Activated B cell treated with CpG ODN at 0.5 μM for 24 hours (primary cell): Measurements from ENCODE around the gene ARRDC3. TPM values are rescaled to one million over a fixed set of nuclear protein-coding genes. Genes with fewer than 3 reads are reported as not detected.
A peak's percentile ranks its signal among the peaks of the same experiment; 100 is the strongest.

Experiments used
- ATAC-seq: fragments of 200-7000 bp; cut with Tn5 transposase; one replicate; pipeline ENCODE4 v1.10.0; 2021; ENCODE audit warnings: low read depth, mild to moderate bottlenecking, moderate library complexity
- CTCF ChIA-PET: fragments of 350-600 bp; sonication (Branson Sonifier 250); formaldehyde crosslinking; loops from one replicate; lab custom pipeline; 2021; ENCODE audit warnings: antibody characterized with exemption; lab: Charles Lee
- POLR2A ChIA-PET: fragments of 350-600 bp; sonication (Branson Sonifier 250); formaldehyde crosslinking; loops from one replicate; lab custom pipeline; 2021; ENCODE audit warnings: antibody characterized with exemption; lab: Charles Lee
- DNase-seq: peaks from one replicate; pipeline ENCODE4 v3.0.0; 2022
- H3K27ac Mint-ChIP-seq: one replicate; pipeline ENCODE4 v1.8.0; 2020; ENCODE audit warnings: mixed read lengths
- H3K27me3 Mint-ChIP-seq: one replicate; pipeline ENCODE4 v1.8.0; 2021; ENCODE audit warnings: mixed read lengths
- H3K36me3 Mint-ChIP-seq: one replicate; pipeline ENCODE4 v1.8.0; 2021; ENCODE audit warnings: low read depth, mixed read lengths
- H3K4me1 Mint-ChIP-seq: one replicate; pipeline ENCODE4 v1.8.0; 2021; ENCODE audit warnings: mixed read lengths
- H3K4me3 Mint-ChIP-seq: one replicate; pipeline ENCODE4 v1.8.0; 2020; ENCODE audit warnings: mild to moderate bottlenecking, mixed read lengths
- H3K9me3 Mint-ChIP-seq: one replicate; pipeline ENCODE4 v1.8.0; 2020; ENCODE audit warnings: mixed read lengths
- CTCF ChIP-seq: fragments of 200-600 bp; IDR thresholded peaks from one replicate; pipeline ENCODE4 v1.8.0; 2022; ENCODE audit warnings: antibody characterized with exemption, mild to moderate bottlenecking
- intact Hi-C: fragments of 100-400 bp; cut with micrococcal nuclease; formaldehyde crosslinking; loops from one replicate; pipeline ENCODE4 v1.15.1; 2024
- total RNA-seq: library from RNA; stranded (reverse); gene quantifications from 2 replicates; pipeline ENCODE4 v1.2.3, GENCODE V29; 2022

The ARRDC3 gene
- total RNA-seq, 1 donor from 2014 or later: 65.3 TPM

GRCh38 chr5:91384671-91385430 lies 1.7 kb upstream of the ARRDC3 start:
- Mint-ChIP-seq H3K27ac (peak overlapping the region; percentile 97), H3K9me3 (no peaks in the 10 kb centered on the region), H3K4me3 (peak overlapping the region; percentile 93), H3K27me3 (no peaks in the 10 kb centered on the region), H3K36me3 (peaks cover 31% of the 10 kb centered on the region), H3K4me1 (peaks cover 19% of the 10 kb centered on the region)
- DNase-seq (no peak), ATAC-seq (peak; percentile 5)
- CTCF ChIA-PET: interaction anchor here (0.7 to 6.5 kb wide), 28 partner anchors 9 to 1978 kb away, joined by 3 to 153 read pairs (median 6); no protein-coding TSS in a partner anchor
- TF ChIP-seq CTCF: peak; percentile 100
- POLR2A ChIA-PET: interaction anchor here (0.6 to 6.1 kb wide), 12 partner anchors 10 to 975 kb away, joined by 3 to 194 read pairs (median 7); partner anchors contain the start of gene CETN3
- intact Hi-C loops: loop anchor here (1.0 kb wide), 5 partner anchors 34 to 519 kb away; no protein-coding TSS in a partner anchor

- H3K27me3 Mint-ChIP-seq: no peaks in the 10 kb centered on the region
- DNase-seq: no peak
- peak overlapping the region; percentile 97 for H3K27ac Mint-ChIP-seq
- no peak for ATAC-seq
- no peak for TF ChIP-seq CTCF
- peaks cover 23% of the 10 kb centered on the region for H3K4me1 Mint-ChIP-seq
- intact Hi-C loops: loop anchor here (1.0 to 2.0 kb wide), 4 partner anchors 73 to 910 kb away; partner anchors contain the start of genes MBLAC2 and POLR3G
- H3K36me3 Mint-ChIP-seq: peaks cover 34% of the 10 kb centered on the region
- peak overlapping the region; percentile 93 for H3K4me3 Mint-ChIP-seq
- no peaks in the 10 kb centered on the region for H3K9me3 Mint-ChIP-seq
- ChIA-PET CTCF (interaction anchor here (0.9 to 6.5 kb wide), 15 partner anchors 11 to 518 kb away, joined by 3 to 153 read pairs (median 15); no protein-coding TSS in a partner anchor), POLR2A (interaction anchor here (0.8 to 6.1 kb wide), 15 partner anchors 9 to 974 kb away, joined by 3 to 194 read pairs (median 6); partner anchors contain the start of genes CETN3, MBLAC2 and POLR3G)
Observed at GRCh38 chr5:91383956-91384300, 811 bp upstream of the ARRDC3 start.

GRCh38 chr5:91382530-91383026 lies 539 bp downstream of the ARRDC3 start:
- no peak for DNase-seq
- peak overlapping the region; percentile 93 for H3K4me3 Mint-ChIP-seq
- ChIA-PET POLR2A (interaction anchor here (0.8 to 6.1 kb wide), 26 partner anchors 8 to 973 kb away, joined by 3 to 194 read pairs (median 4); partner anchors contain the start of genes CETN3, LYSMD3, MBLAC2 and POLR3G), CTCF (interaction anchor here (1.1 to 6.5 kb wide), 8 partner anchors 14 to 516 kb away, joined by 4 to 153 read pairs (median 44); no protein-coding TSS in a partner anchor)
- TF ChIP-seq CTCF: no peak
- ATAC-seq: no peak
- no peaks in the 10 kb centered on the region for H3K27me3 Mint-ChIP-seq
- H3K27ac Mint-ChIP-seq: peak overlapping the region; percentile 97
- peaks cover 31% of the 10 kb centered on the region for H3K4me1 Mint-ChIP-seq
- intact Hi-C loops: loop anchor here (1.0 to 2.0 kb wide), 3 partner anchors 71 to 908 kb away; partner anchors contain the start of genes MBLAC2 and POLR3G
- no peaks in the 10 kb centered on the region for H3K9me3 Mint-ChIP-seq
- H3K36me3 Mint-ChIP-seq: peaks cover 41% of the 10 kb centered on the region

GRCh38 chr5:91381774-91382359 lies 1.2 kb downstream of the ARRDC3 start:
- Mint-ChIP-seq H3K9me3 (no peaks in the 10 kb centered on the region), H3K36me3 (peaks cover 49% of the 10 kb centered on the region), H3K4me1 (peaks cover 38% of the 10 kb centered on the region), H3K27me3 (no peaks in the 10 kb centered on the region), H3K4me3 (peak overlapping the region; percentile 93), H3K27ac (peak overlapping the region; percentile 97)
- DNase-seq (peak; percentile 31), ATAC-seq (peak; percentile 15)
- CTCF ChIA-PET: interaction anchor here (4.8 to 6.5 kb wide), 2 partner anchors 155 to 279 kb away, joined by 46 to 131 read pairs; no protein-coding TSS in a partner anchor
- intact Hi-C loops: loop anchor here (2.0 kb wide), 3 partner anchors 21 to 853 kb away; partner anchors contain the start of gene LYSMD3
- no peak for TF ChIP-seq CTCF
- POLR2A ChIA-PET: interaction anchor here (0.9 to 6.1 kb wide), 10 partner anchors 7 to 972 kb away, joined by 3 to 194 read pairs (median 20); partner anchors contain the start of gene CETN3
